WI38 (cell line): ENCODE data around the gene CD37.
"Not testable (repeated sequence)": the region's sequence is repeated elsewhere in the genome, so short reads cannot be mapped to it uniquely, and the experiment has no call there.

Experiments
- H3K4me3 ChIP-seq: 2 replicates; pipeline ENCODE4 v1.5.1; 2011; ENCODE audit warnings: low read depth, mild to moderate bottlenecking, control low read depth, low read length
- TF ChIP-seq, protein P1 (sequence below): IDR thresholded peaks from 2 replicates; pipeline ENCODE4 v1.5.1; 2012; ENCODE audit warnings: low read depth, mild to moderate bottlenecking, control low read depth, low read length

Gene CD37

DNA sequence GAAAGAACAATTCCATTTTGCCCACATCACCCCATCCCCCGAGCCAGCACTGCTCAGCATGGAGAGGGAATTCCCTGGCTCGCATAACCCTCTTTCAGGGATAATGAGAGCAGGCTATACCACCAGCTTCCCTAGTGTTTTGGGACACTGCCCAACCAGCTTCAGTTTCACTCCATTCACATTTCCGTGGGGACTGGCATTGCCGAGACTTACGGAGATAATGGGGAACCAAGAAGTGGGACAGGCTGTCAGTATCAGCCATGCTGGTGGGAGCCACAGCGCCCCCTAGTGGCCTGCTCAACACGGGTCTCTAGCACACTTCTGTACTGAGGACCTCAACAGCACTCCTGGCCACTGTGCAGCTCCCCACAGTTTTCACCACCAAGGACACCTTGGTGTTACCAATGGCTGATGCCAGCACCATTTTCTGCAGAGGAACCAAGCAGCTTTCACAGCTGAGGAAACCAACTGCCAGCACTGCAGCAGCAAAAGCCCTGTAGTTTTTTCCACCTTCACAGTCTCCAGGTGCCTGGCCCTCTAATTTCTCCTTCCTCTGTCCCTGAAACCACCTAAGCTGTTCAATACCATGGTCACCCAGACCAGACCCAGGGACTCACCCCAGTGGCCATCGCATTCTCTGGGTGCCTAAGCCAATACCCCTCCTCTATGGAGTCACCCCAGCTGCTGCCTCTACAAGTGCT is 33.9 kb upstream of the CD37 start:
- H3K4me3 ChIP-seq, result no peak overlapping the region
- TF ChIP-seq, protein P1, sequence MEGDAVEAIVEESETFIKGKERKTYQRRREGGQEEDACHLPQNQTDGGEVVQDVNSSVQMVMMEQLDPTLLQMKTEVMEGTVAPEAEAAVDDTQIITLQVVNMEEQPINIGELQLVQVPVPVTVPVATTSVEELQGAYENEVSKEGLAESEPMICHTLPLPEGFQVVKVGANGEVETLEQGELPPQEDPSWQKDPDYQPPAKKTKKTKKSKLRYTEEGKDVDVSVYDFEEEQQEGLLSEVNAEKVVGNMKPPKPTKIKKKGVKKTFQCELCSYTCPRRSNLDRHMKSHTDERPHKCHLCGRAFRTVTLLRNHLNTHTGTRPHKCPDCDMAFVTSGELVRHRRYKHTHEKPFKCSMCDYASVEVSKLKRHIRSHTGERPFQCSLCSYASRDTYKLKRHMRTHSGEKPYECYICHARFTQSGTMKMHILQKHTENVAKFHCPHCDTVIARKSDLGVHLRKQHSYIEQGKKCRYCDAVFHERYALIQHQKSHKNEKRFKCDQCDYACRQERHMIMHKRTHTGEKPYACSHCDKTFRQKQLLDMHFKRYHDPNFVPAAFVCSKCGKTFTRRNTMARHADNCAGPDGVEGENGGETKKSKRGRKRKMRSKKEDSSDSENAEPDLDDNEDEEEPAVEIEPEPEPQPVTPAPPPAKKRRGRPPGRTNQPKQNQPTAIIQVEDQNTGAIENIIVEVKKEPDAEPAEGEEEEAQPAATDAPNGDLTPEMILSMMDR, result peak; percentile 77

DNA sequence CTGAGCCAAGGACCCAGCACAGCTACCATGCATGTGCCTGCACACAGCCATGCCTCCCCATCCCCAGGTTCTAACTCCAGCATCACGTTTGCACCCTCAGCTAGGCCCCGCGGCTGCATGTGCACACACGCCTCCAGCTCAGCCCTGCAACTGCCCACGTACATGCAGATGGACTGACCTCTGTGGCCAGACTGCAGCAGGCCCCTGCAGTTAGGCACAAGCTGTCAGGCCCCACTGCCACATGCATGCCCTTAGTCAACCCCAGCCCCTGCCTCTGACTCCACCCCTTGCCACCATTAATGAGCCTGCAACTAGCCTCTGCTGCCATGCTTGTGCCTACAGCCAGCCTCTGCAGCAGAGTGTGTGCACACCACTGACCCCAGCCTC is 33.3 kb upstream of the CD37 start:
- TF ChIP-seq, protein P1, result no peak
- no peak overlapping the region for H3K4me3 ChIP-seq

DNA sequence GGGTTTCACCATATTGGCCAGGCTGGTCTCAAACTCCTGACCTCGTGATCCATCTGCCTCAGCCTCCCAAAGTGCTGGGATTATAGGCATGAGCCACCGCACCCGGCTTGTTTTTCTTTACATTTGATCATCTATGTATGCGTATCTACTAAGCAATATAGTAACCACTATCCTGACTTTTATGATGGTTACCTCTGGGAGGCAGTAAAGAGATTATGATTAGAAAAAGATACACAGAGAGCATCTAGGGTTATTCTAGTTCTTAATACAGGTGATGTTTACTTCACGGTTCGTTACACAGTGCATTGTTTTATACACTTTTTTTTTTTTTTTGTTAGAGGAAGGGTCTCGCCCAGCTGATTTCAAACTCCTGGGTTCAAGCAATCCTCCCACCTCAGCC is 28.5 kb upstream of the CD37 start:
- H3K4me3 ChIP-seq, result not testable (repeated sequence)

DNA sequence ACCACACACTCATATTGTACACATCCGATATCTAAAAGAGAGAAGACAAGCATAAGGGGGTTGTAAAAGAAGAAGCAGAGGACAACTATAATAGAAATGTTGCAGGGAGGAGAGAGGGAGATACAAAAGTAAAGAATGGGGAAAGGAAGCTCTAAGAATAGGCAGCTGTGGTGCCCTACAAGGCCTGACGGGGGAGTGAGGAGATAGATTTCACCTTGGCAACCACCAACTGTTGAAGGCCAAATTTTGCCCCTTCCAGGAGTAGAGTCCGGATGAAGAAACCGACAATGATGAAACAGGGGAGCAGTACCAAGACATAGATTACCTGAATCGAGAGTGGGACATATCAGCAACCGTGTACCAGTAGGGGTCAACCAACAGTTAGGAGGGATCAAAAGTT is 26.1 kb upstream of the CD37 start:
- TF ChIP-seq, protein P1, result no peak

DNA sequence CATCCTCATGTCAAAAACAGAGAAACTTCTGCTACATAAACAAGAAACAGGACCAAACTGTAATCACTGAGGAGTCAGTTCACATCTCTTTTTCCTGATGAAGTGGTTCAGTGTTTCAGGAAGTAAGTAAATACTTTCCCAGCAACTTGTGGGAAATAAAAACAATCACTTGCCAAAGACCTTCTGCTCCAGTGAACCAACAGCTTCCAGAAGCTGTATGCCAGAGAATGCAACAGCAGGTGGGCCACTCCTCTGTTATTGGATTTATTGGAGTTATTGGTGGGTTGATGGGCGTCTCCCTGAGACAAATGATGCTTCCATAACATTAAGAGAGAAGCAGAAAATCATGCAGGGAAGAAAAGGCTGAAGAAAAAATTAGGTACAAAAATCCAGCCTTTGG is 20.1 kb upstream of the CD37 start:
- TF ChIP-seq, protein P1, result no peak
- H3K4me3 ChIP-seq, result no peak overlapping the region

More for the DNA sequence above, 26.1 kb upstream of the CD37 start:
- H3K4me3 ChIP-seq, result no peak overlapping the region

DNA sequence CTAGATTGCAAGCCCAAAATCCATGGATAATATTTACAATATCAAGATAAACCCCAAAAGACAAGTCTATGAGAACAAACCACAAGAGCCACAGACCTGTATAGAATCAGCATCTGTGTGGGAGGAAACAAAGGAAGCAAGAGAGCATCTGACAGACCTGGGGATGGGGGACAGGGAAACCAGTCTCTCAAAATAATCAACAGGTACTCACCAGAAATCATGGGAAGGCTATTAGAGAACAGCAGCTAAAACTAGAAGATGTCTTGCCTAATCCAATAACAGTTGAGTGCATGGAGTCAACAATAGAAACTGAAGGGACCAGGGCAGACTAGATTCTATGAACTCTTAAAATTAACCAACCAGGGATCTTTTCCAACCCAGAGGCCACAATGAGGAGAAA is 18.9 kb upstream of the CD37 start:
- TF ChIP-seq, protein P1, result no peak
- no peak overlapping the region for H3K4me3 ChIP-seq

DNA sequence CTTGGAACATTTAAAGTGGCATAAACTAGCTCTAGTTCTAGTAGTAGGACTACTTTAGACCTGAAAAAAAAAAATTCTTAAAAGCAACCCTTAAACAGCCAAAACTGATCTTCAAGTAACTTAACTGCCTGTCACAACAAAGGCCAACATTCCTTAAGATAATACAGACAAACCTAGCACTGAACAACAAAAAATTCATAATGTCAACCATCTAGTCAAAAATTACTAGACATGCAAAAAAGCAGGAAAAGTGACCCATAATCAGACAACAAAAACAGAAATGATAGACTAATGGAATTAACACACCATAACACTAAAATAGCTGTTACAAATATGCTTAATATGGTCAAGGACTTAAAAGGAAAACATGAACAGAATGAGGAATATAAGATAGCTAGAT is 16.9 kb upstream of the CD37 start:
- TF ChIP-seq, protein P1, result no peak
- H3K4me3 ChIP-seq, result no peak overlapping the region
